Measurements from ENCODE around the gene DDX1. TPM values are rescaled to one million over a fixed set of nuclear protein-coding genes. Genes with fewer than 3 reads are reported as not detected.

DDX1 gene
- total and polyA plus RNA-seq, 7 donors = 116 to 166 (median 132) TPM

GRCh38 chr2:15606481-15607441, 15.1 kb downstream of the DDX1 start:
- 86 to 92% (median 86%) methylated on average over 8 of the region's 8 CpGs for WGBS, 3 donors
- Histone ChIP-seq H3K27me3 (ENCODE audit: insufficient read depth in 3 of 3, low read length in 2 of 3) (no peaks in the 10 kb centered on the region), H3K36me3 (ENCODE audit: insufficient read depth in 1 of 2, low read depth in 1 of 2) (peaks cover 24 to 89% of the 10 kb centered on the region in 2 donors), H3K27ac (no peak overlapping the region), H3K4me3 (no peak overlapping the region), H3K4me1 (no peaks in the 10 kb centered on the region), H3K9me3 (no peaks in the 10 kb centered on the region)
- intact Hi-C loops (cut with DNase I) = no loop called here
- no peak for TF ChIP-seq CTCF (IDR thresholded peaks at IDR 0.05)
- DNase-seq (no peak), ATAC-seq (no peak)

GRCh38 chr2:15607709-15608391, 16.2 kb downstream of the DDX1 start:
- H3K36me3 ChIP-seq (ENCODE audit: insufficient read depth in 1 of 2, low read depth in 1 of 2) = peaks cover 24 to 79% of the 10 kb centered on the region in 2 donors
- no peak overlapping the region for H3K4me3 ChIP-seq
- 80 to 87% (median 83%) methylated on average over 7 of the region's 7 CpGs for WGBS, 3 donors
- H3K27me3 ChIP-seq (ENCODE audit: insufficient read depth in 3 of 3, low read length in 2 of 3) = no peaks in the 10 kb centered on the region
- TF ChIP-seq CTCF (IDR thresholded peaks at IDR 0.05) = no peak
- no peak for DNase-seq
- no peak overlapping the region for H3K27ac ChIP-seq
- no peak for ATAC-seq
- H3K4me1 ChIP-seq = no peaks in the 10 kb centered on the region
- H3K9me3 ChIP-seq = no peaks in the 10 kb centered on the region
- intact Hi-C loops (cut with DNase I) = no loop called here

- TF ChIP-seq CTCF (IDR thresholded peaks at IDR 0.05) = no peak
- H3K4me1 ChIP-seq = no peaks in the 10 kb centered on the region
- intact Hi-C loops (cut with DNase I) = no loop called here
- peaks cover 24 to 78% of the 10 kb centered on the region in 2 donors for H3K36me3 ChIP-seq (ENCODE audit: insufficient read depth in 1 of 2, low read depth in 1 of 2)
- DNase-seq (no peak), ATAC-seq (no peak)
- 95 to 96% (median 95%) methylated on average over 4 of the region's 4 CpGs for WGBS, 3 donors
- H3K27me3 ChIP-seq (ENCODE audit: insufficient read depth in 3 of 3, low read length in 2 of 3) = no peaks in the 10 kb centered on the region
- no peak overlapping the region for H3K4me3 ChIP-seq
- no peak overlapping the region for H3K27ac ChIP-seq
- no peaks in the 10 kb centered on the region for H3K9me3 ChIP-seq
Measured at GRCh38 chr2:15608392-15608761, 16.7 kb downstream of the DDX1 start.

GRCh38 chr2:15609341-15610042, 17.8 kb downstream of the DDX1 start:
- no peaks in the 10 kb centered on the region for H3K9me3 ChIP-seq
- no peak overlapping the region for H3K4me3 ChIP-seq
- DNase-seq = no peak
- TF ChIP-seq CTCF (IDR thresholded peaks at IDR 0.05) = no peak
- no peaks in the 10 kb centered on the region for H3K27me3 ChIP-seq (ENCODE audit: insufficient read depth in 3 of 3, low read length in 2 of 3)
- peaks cover 23 to 78% of the 10 kb centered on the region in 2 donors for H3K36me3 ChIP-seq (ENCODE audit: insufficient read depth in 1 of 2, low read depth in 1 of 2)
- no peak for ATAC-seq
- WGBS, 3 donors = 94 to 100% (median 98%) methylated on average over 1 of the region's 1 CpG
- no peaks in the 10 kb centered on the region for H3K4me1 ChIP-seq
- intact Hi-C loops (cut with DNase I) = no loop called here
- no peak overlapping the region for H3K27ac ChIP-seq

Measured in psoas muscle (tissue), 8 donors.